Measurements from ENCODE around the gene DNM2.

DNA sequence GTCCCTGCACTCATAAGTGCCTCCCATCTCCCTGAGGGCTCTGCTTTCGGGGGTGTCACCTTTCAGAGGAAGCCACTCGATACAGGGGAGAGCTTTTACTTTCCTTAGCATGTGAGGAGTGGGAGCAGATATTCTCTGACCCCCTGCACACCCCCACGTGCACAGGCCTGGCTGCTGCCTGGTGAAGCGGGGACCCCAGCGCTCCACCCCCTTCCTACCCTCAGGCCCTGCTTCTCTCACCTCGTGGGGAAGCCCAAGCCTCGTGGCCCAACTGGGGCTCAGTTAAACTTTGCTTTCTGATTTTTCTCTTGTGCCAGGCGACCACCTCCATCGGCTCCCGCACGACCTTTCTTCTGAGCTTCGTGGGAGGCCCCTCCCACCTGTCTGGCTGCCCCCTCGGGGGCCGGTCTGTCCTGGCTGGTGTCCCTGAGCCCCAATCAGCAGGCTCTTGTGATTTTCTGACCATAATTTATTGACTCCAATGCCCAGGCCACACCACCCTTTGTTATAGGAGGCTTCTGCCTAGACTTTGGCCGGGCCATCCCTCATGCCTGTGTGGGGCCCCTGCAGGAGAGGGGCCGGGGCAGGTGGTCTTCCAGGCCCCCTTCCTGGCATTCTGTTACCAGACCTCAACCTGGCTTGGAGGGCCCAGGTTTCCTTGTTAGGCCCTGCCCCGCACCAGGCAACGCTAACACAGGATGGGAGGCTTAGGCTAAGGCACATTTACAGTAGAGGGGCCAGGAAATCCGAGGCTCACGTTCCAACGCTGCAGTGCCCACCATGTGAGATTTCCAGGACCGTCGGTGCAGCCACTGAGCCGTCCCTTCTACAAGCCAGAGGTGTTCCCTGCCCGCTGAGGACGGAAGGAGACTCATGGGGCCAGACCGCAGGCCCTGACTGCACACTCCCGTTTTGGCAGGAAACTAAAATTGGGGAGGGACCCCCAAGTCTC, 114.4 kb downstream of the DNM2 start:
- TF ChIP-seq, protein P1, sequence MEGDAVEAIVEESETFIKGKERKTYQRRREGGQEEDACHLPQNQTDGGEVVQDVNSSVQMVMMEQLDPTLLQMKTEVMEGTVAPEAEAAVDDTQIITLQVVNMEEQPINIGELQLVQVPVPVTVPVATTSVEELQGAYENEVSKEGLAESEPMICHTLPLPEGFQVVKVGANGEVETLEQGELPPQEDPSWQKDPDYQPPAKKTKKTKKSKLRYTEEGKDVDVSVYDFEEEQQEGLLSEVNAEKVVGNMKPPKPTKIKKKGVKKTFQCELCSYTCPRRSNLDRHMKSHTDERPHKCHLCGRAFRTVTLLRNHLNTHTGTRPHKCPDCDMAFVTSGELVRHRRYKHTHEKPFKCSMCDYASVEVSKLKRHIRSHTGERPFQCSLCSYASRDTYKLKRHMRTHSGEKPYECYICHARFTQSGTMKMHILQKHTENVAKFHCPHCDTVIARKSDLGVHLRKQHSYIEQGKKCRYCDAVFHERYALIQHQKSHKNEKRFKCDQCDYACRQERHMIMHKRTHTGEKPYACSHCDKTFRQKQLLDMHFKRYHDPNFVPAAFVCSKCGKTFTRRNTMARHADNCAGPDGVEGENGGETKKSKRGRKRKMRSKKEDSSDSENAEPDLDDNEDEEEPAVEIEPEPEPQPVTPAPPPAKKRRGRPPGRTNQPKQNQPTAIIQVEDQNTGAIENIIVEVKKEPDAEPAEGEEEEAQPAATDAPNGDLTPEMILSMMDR (IDR thresholded peaks at IDR 0.05) = no peak
- no peak for TF ChIP-seq POLR2A (IDR thresholded peaks at IDR 0.05)

Data from lower leg skin (tissue), 3 donors.